M059J (cell line): ENCODE data around the gene AGA. TPM values are rescaled to one million over a fixed set of nuclear protein-coding genes. Genes with fewer than 3 reads are reported as not detected.

Source experiments
- DNase-seq: peaks from one replicate; pipeline ENCODE4 v3.0.0-alpha.2; 2012; ENCODE audit warnings: low read depth
- total RNA-seq: library from RNA; depleted of rRNA; stranded (reverse); fragments of >200 nt; shearing (Covaris generic); gene quantifications from 2 replicates; pipeline ENCODE4 v1.2.3, GENCODE V29; 2014; rRNA removed

AGA gene
- total RNA-seq, 1 experiment from 2014 or later = 25.3 TPM

GRCh38 chr4:177386278-177386815 lies 55.9 kb downstream of the AGA start:
- DNase-seq = no peak

GRCh38 chr4:177385576-177386277 lies 56.5 kb downstream of the AGA start:
- DNase-seq = no peak

GRCh38 chr4:177384856-177385397 lies 57.3 kb downstream of the AGA start:
- DNase-seq = no peak

- DNase-seq = no peak
Measured at GRCh38 chr4:177381762-177382310, 60.4 kb downstream of the AGA start.

Other genes with a start within 250 kb of the AGA start
- 17.6 and 18.1 TPM in 2 replicates for gene NEIL3, start 132.6 kb downstream of the AGA start, total RNA-seq